Activated CD4-positive, alpha-beta T cell treated with anti-CD3 and anti-CD28 coated beads, Interleukin-2, amount 10 ng/mL, durations not matched to agents 7 days and 5 days (primary cell): ENCODE results near the gene ZNF564. TPM values are rescaled to one million over a fixed set of nuclear protein-coding genes. Genes with fewer than 3 reads are reported as not detected.

Experiments used
- total RNA-seq, 2 experiments: library from RNA; stranded (reverse); gene quantifications; one replicate each; pipeline ENCODE4 v1.2.3, GENCODE V29; 2021

ZNF564 gene
- total RNA-seq, 2 experiments from 2014 or later, result 11.1 to 12.1 TPM

Other genes starting within 250 kb of the ZNF564 start
- 1 to 10 TPM; 3.8 to 3.9 TPM for gene ZNF563, start 217.8 kb downstream of the ZNF564 start, total RNA-seq
- 1 to 10 TPM in 1 of 2 experiments, under 1 TPM in 1; 0.50 to 1.2 TPM for gene ZNF442, start 185.8 kb downstream of the ZNF564 start, total RNA-seq
- gene ZNF799, start 150.2 kb downstream of the ZNF564 start, total RNA-seq, result 1 to 10 TPM; 4.7 to 5.4 TPM
- 1 to 10 TPM; 5.8 to 6.4 TPM for gene ZNF443, start 110.5 kb downstream of the ZNF564 start, total RNA-seq
- gene ZNF709, start 66.7 kb downstream of the ZNF564 start, total RNA-seq, result 1 to 10 TPM; 2.2 to 2.4 TPM
- gene ZNF490, start 59.3 kb upstream of the ZNF564 start, total RNA-seq, result 10 to 100 TPM; 15.1 to 15.8 TPM
- 10 to 100 TPM; 31.3 to 37.3 TPM for gene ZNF791, start 59.4 kb upstream of the ZNF564 start, total RNA-seq
- gene MAN2B1, start 115.3 kb upstream of the ZNF564 start, total RNA-seq, result 100 to 1,000 TPM; 130 to 143 TPM
- gene WDR83, start 115.3 kb upstream of the ZNF564 start, total RNA-seq, result 10 to 100 TPM; 14.4 to 19.6 TPM
- gene DHPS, start 130.4 kb upstream of the ZNF564 start, total RNA-seq, result 100 to 1,000 TPM in 1 of 2 experiments, 10 to 100 TPM in 1; 89.9 to 102 TPM
- not detected for gene GNG14, start 136.5 kb upstream of the ZNF564 start, total RNA-seq
- 1 to 10 TPM; 5.3 to 5.9 TPM for gene FBXW9, start 145.1 kb upstream of the ZNF564 start, total RNA-seq
- 10 to 100 TPM; 80.5 to 90.7 TPM for gene TNPO2, start 172.4 kb upstream of the ZNF564 start, total RNA-seq
- 100 to 1,000 TPM; 222 to 226 TPM for gene TRIR, start 183.2 kb upstream of the ZNF564 start, total RNA-seq
- gene GET3, start 186.0 kb upstream of the ZNF564 start, total RNA-seq, result 10 to 100 TPM; 67.2 to 68.3 TPM
- gene BEST2, start 200.3 kb upstream of the ZNF564 start, total RNA-seq, result not detected
- gene HOOK2, start 224.1 kb upstream of the ZNF564 start, total RNA-seq, result 10 to 100 TPM; 13.9 to 14.0 TPM
- 10 to 100 TPM; 66.7 to 78.4 TPM for gene JUNB, start 240.0 kb upstream of the ZNF564 start, total RNA-seq